ENCODE results near the gene PTPN1. TPM values are rescaled to one million over a fixed set of nuclear protein-coding genes. Genes with fewer than 3 reads are reported as not detected.

The PTPN1 gene
- total and polyA plus RNA-seq, 10 of the 15 experiments (the other 5 are each of a cell fraction or from before 2014, with no cell fraction given) = 15.9 to 74.7 (median 43.9) TPM

DNA sequence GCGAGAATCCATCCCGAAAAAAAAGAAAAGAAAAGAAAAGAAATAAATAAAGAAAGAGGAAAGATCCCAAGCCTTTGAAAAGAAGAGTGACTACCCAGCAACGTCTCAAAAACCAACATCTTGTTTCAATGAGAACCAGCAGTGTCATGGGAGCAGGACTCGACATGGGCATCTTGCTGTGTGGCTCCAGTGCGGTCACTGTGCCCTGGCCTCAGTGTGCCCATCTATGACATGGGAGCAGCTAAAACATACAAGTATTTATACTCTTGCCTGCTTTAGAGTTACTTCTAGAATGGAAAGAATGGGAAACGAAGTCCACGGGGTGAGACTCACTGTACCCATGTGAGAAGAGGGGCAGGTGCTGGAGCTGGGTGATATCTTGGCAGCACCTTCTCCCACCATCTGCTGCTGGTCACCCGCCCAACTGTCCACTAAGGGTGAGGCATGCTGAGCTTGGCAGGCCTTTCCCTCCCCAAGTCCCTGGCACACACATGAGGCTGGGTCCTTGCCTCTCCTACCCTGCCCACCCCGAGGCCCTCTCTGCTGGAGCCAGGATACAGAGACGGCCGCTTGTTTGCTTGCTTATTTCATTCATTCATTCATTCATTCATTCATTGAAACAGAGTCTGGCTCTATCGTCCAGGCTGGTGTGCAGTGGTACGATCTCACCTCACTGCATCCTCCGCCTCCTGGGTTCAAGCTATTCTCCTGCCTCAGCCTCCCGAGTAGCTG lies 103.4 kb downstream of the PTPN1 start:
- Histone ChIP-seq H3K4me3 (no peak overlapping the region), H3K9me3 (replicated peaks; ENCODE audit: control insufficient read depth, insufficient read depth, low read length) (no peaks in the 10 kb centered on the region), H3K79me2 (ENCODE audit: control insufficient read depth, insufficient read depth, low read length) (no peaks in the 10 kb centered on the region), H3K4me2 (ENCODE audit: control insufficient read depth, insufficient read depth) (no peak overlapping the region), H3K27me3 (replicated peaks in 1 of 2; ENCODE audit: control insufficient read depth in 2 of 2, insufficient read depth in 2 of 2, low read length in 1 of 2) (no peaks in the 10 kb centered on the region), H3K36me3 (ENCODE audit: control insufficient read depth in 2 of 2, insufficient read depth in 2 of 2, low read length in 1 of 2) (no peaks in the 10 kb centered on the region), H2AFZ (ENCODE audit: control insufficient read depth, low read depth, low read length) (no peak overlapping the region), H3K4me1 (ENCODE audit: control insufficient read depth, insufficient read depth, low read length) (no peaks in the 10 kb centered on the region; the same call in 1 of the 2 replicates), H3K9ac (ENCODE audit: control insufficient read depth, insufficient read depth, low read length) (no peak overlapping the region), H3K27ac (ENCODE audit: control insufficient read depth, insufficient read depth) (no peak overlapping the region), H4K20me1 (ENCODE audit: control insufficient read depth, insufficient read depth) (no peaks in the 10 kb centered on the region)
- ATAC-seq (no peak), FAIRE-seq (no peak), DNase-seq (ENCODE audit: low read depth, low spot score) (no peak)
- ChIA-PET SMC1A (ENCODE audit: uncharacterized antibody, unreplicated experiment) (no interaction called here), CTCF (no interaction called here), RAD21 (ENCODE audit: unreplicated experiment) (no interaction called here), POLR2A (no interaction called here)
- TF ChIP-seq, protein P1, sequence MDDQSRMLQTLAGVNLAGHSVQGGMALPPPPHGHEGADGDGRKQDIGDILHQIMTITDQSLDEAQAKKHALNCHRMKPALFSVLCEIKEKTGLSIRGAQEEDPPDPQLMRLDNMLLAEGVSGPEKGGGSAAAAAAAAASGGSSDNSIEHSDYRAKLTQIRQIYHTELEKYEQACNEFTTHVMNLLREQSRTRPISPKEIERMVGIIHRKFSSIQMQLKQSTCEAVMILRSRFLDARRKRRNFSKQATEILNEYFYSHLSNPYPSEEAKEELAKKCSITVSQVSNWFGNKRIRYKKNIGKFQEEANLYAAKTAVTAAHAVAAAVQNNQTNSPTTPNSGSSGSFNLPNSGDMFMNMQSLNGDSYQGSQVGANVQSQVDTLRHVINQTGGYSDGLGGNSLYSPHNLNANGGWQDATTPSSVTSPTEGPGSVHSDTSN (IDR thresholded peaks at IDR 0.05; ENCODE audit: insufficient replicate concordance, low read depth, low read length) = no peak
- no peak for TF ChIP-seq BRCA1 (IDR thresholded peaks at IDR 0.05; ENCODE audit: low read depth, low read length)
- no peak for TF ChIP-seq MTA3 (IDR thresholded peaks at IDR 0.05; ENCODE audit: borderline replicate concordance, low read length)
- no peak for TF ChIP-seq TARDBP (IDR thresholded peaks at IDR 0.05; ENCODE audit: borderline replicate concordance)
- no peak for TF ChIP-seq RCOR1 (conservative IDR thresholded peaks at IDR 0.05; ENCODE audit: low read depth, low read length)
- TF ChIP-seq ZNF384 (IDR thresholded peaks at IDR 0.05; ENCODE audit: borderline replicate concordance, low read depth, low read length) = no peak
- TF ChIP-seq PML (IDR thresholded peaks at IDR 0.05; ENCODE audit: low read length) = no peak
- no peak for TF ChIP-seq MYB (IDR thresholded peaks at IDR 0.05; ENCODE audit: borderline replicate concordance, low read depth, low read length)
- TF ChIP-seq IRF4 (IDR thresholded peaks at IDR 0.05; ENCODE audit: low read depth, low read length) = no peak
- no peak for TF ChIP-seq SMC3 (IDR thresholded peaks at IDR 0.05; ENCODE audit: borderline replicate concordance, low read length)
- TF ChIP-seq, protein P2, sequence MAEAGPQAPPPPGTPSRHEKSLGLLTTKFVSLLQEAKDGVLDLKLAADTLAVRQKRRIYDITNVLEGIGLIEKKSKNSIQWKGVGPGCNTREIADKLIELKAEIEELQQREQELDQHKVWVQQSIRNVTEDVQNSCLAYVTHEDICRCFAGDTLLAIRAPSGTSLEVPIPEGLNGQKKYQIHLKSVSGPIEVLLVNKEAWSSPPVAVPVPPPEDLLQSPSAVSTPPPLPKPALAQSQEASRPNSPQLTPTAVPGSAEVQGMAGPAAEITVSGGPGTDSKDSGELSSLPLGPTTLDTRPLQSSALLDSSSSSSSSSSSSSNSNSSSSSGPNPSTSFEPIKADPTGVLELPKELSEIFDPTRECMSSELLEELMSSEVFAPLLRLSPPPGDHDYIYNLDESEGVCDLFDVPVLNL (IDR thresholded peaks at IDR 0.05; ENCODE audit: low read depth, low read length) = no peak
- no peak for TF ChIP-seq BMI1 (IDR thresholded peaks at IDR 0.05; ENCODE audit: borderline replicate concordance)
- no peak for TF ChIP-seq CHD4 (IDR thresholded peaks at IDR 0.05)
- TF ChIP-seq NFIC (IDR thresholded peaks at IDR 0.05; ENCODE audit: low read depth, low read length) = no peak
- TF ChIP-seq, protein P3, sequence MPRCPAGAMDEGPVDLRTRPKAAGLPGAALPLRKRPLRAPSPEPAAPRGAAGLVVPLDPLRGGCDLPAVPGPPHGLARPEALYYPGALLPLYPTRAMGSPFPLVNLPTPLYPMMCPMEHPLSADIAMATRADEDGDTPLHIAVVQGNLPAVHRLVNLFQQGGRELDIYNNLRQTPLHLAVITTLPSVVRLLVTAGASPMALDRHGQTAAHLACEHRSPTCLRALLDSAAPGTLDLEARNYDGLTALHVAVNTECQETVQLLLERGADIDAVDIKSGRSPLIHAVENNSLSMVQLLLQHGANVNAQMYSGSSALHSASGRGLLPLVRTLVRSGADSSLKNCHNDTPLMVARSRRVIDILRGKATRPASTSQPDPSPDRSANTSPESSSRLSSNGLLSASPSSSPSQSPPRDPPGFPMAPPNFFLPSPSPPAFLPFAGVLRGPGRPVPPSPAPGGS (IDR thresholded peaks at IDR 0.05; ENCODE audit: borderline replicate concordance, insufficient read depth, low read depth, low read length, poor library complexity, severe bottlenecking) = no peak
- TF ChIP-seq MTA2 (IDR thresholded peaks at IDR 0.05; ENCODE audit: low read depth) = no peak
- TF ChIP-seq ZNF207 (IDR thresholded peaks at IDR 0.05; ENCODE audit: borderline replicate concordance) = no peak
- TF ChIP-seq ETV6 (conservative IDR thresholded peaks at IDR 0.05 in 1 of 2, IDR thresholded peaks at IDR 0.05 in 1 of 2; ENCODE audit: borderline replicate concordance in 1 of 2, low read depth in 1 of 2) = no peak
- TF ChIP-seq ATF7 (IDR thresholded peaks at IDR 0.05; ENCODE audit: low read depth) = no peak
- TF ChIP-seq, protein P4, sequence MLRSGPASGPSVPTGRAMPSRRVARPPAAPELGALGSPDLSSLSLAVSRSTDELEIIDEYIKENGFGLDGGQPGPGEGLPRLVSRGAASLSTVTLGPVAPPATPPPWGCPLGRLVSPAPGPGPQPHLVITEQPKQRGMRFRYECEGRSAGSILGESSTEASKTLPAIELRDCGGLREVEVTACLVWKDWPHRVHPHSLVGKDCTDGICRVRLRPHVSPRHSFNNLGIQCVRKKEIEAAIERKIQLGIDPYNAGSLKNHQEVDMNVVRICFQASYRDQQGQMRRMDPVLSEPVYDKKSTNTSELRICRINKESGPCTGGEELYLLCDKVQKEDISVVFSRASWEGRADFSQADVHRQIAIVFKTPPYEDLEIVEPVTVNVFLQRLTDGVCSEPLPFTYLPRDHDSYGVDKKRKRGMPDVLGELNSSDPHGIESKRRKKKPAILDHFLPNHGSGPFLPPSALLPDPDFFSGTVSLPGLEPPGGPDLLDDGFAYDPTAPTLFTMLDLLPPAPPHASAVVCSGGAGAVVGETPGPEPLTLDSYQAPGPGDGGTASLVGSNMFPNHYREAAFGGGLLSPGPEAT (IDR thresholded peaks at IDR 0.05; ENCODE audit: low read depth) = no peak
- BruUV-seq (replicated peaks) = no TSS peak
- 51% methylated on average over 15 of the region's 15 CpGs for WGBS (ENCODE audit: insufficient coverage, insufficient replicate concordance, low lambda C conversion rate, missing lambda C conversion rate)
- in situ Hi-C loops (cut with MboI) (no loop called here), intact Hi-C loops (cut with micrococcal nuclease; ENCODE audit: unreplicated experiment) (no loop called here)

All from GM12878 (cell line).